Astrocyte (in vitro differentiated cells and primary cell): ENCODE measurements around the gene LAYN. TPM values are rescaled to one million over a fixed set of nuclear protein-coding genes. Genes with fewer than 3 reads are reported as not detected.

ENCODE experiments used
- DNase-seq: peaks from one replicate; pipeline ENCODE4 v3.0.0-alpha.2; 2010; ENCODE audit warnings: low read depth
- FAIRE-seq: peaks from 2 replicates; lab custom pipeline; 2011; peaks lifted over from hg19 to GRCh38; lab: Jason Lieb, UNC
- H2AFZ ChIP-seq: 2 replicates; pipeline ENCODE4 v1.6.0; 2012; ENCODE audit warnings: low read depth, low read length, inconsistent platforms
- H3K27ac ChIP-seq: 2 replicates; pipeline ENCODE4 v1.5.1; 2011; ENCODE audit warnings: low read depth, low read length, inconsistent platforms
- H3K27me3 ChIP-seq: 2 replicates; pipeline ENCODE4 v1.6.0; 2011; ENCODE audit warnings: low read length, inconsistent platforms; ENCODE audit not compliant: insufficient read depth
- H3K36me3 ChIP-seq: 2 replicates; pipeline ENCODE4 v1.5.1; 2011; ENCODE audit warnings: low read length, inconsistent platforms; ENCODE audit not compliant: insufficient read depth
- H3K4me1 ChIP-seq: 2 replicates; pipeline ENCODE4 v1.5.1; 2011; ENCODE audit warnings: low read length, inconsistent platforms; ENCODE audit not compliant: insufficient read depth
- H3K4me2 ChIP-seq: 2 replicates; pipeline ENCODE4 v1.6.0; 2012; ENCODE audit warnings: low read length, inconsistent platforms
- H3K4me3 ChIP-seq: 2 replicates; pipeline ENCODE4 v1.5.1; 2011; ENCODE audit warnings: low read depth, mild to moderate bottlenecking, low read length, inconsistent platforms; ENCODE audit not compliant: insufficient read depth
- H3K79me2 ChIP-seq: 2 replicates; pipeline ENCODE4 v1.6.0; 2012; ENCODE audit warnings: mild to moderate bottlenecking, low read length, inconsistent platforms; ENCODE audit not compliant: insufficient read depth
- H3K9ac ChIP-seq: 2 replicates; pipeline ENCODE4 v1.6.0; 2012; ENCODE audit warnings: mild to moderate bottlenecking, low read length, inconsistent platforms
- H3K9me3 ChIP-seq: 2 replicates; pipeline ENCODE4 v1.5.1; 2012; ENCODE audit warnings: low read depth, mild to moderate bottlenecking, low read length, inconsistent platforms; ENCODE audit not compliant: insufficient read depth
- H4K20me1 ChIP-seq: 2 replicates; pipeline ENCODE4 v1.6.0; 2012; ENCODE audit warnings: low read length, inconsistent platforms; ENCODE audit not compliant: insufficient read depth
- H3K27ac Mint-ChIP-seq: one replicate; pipeline ENCODE4 v1.8.0; 2021; ENCODE audit warnings: mild to moderate bottlenecking, mixed read lengths; ENCODE audit not compliant: unreplicated experiment
- H3K27me3 Mint-ChIP-seq: one replicate; pipeline ENCODE4 v1.8.0; 2021; ENCODE audit warnings: low read depth, mixed read lengths; ENCODE audit not compliant: unreplicated experiment
- H3K36me3 Mint-ChIP-seq: one replicate; pipeline ENCODE4 v1.8.0; 2021; ENCODE audit warnings: low read depth, mixed read lengths; ENCODE audit not compliant: unreplicated experiment
- H3K4me1 Mint-ChIP-seq: one replicate; pipeline ENCODE4 v1.8.0; 2021; ENCODE audit warnings: low read depth, mixed read lengths; ENCODE audit not compliant: unreplicated experiment
- H3K4me3 Mint-ChIP-seq: one replicate; pipeline ENCODE4 v1.8.0; 2021; ENCODE audit warnings: mild to moderate bottlenecking, moderate library complexity, mixed read lengths; ENCODE audit not compliant: unreplicated experiment
- H3K9me3 Mint-ChIP-seq: one replicate; pipeline ENCODE4 v1.8.0; 2021; ENCODE audit warnings: mild to moderate bottlenecking, mixed read lengths; ENCODE audit not compliant: unreplicated experiment
- CTCF ChIP-seq: IDR thresholded peaks from 2 replicates; pipeline ENCODE4 v1.5.1; 2011; ENCODE audit warnings: low read depth, mild to moderate bottlenecking, inconsistent platforms, low read length, moderate library complexity; ENCODE audit not compliant: insufficient read depth
- EZH2 ChIP-seq: IDR thresholded peaks from 2 replicates; pipeline ENCODE4 v1.6.1; 2012; ENCODE audit warnings: mild to moderate bottlenecking, low read length, inconsistent platforms; ENCODE audit not compliant: insufficient read depth
- total RNA-seq: library from RNA; stranded (reverse); gene quantifications from 2 replicates; pipeline ENCODE4 v1.2.1, GENCODE V29; 2021

The LAYN gene
- total RNA-seq, 1 donor from 2014 or later, result 54.5 TPM

GRCh38 chr11:111572581-111572980 lies 32.1 kb downstream of the LAYN start:
- H3K9me3 ChIP-seq, result no peaks in the 10 kb centered on the region
- no peaks in the 10 kb centered on the region for H3K27me3 ChIP-seq
- no peak overlapping the region for H3K4me3 ChIP-seq
- H3K27ac ChIP-seq, result no peak overlapping the region
- peaks cover 10% of the 10 kb centered on the region for H3K4me1 ChIP-seq
- no peaks in the 10 kb centered on the region for H3K9me3 Mint-ChIP-seq
- FAIRE-seq (no peak), DNase-seq (no peak)
- H2AFZ ChIP-seq, result no peak overlapping the region
- H3K36me3 ChIP-seq, result no peaks in the 10 kb centered on the region
- no peak overlapping the region for H3K27ac Mint-ChIP-seq
- H3K4me2 ChIP-seq, result no peak overlapping the region
- H3K27me3 Mint-ChIP-seq, result peaks cover 2% of the 10 kb centered on the region
- no peaks in the 10 kb centered on the region for H3K79me2 ChIP-seq
- H4K20me1 ChIP-seq, result no peaks in the 10 kb centered on the region
- H3K4me3 Mint-ChIP-seq, result no peak overlapping the region
- no peaks in the 10 kb centered on the region for H3K36me3 Mint-ChIP-seq
- no peak for TF ChIP-seq EZH2
- TF ChIP-seq CTCF, result no peak
- no peaks in the 10 kb centered on the region for H3K4me1 Mint-ChIP-seq
- H3K9ac ChIP-seq, result no peak overlapping the region

- DNase-seq (no peak), FAIRE-seq (peak; percentile 5)
- no peaks in the 10 kb centered on the region for H3K36me3 ChIP-seq
- H3K27ac Mint-ChIP-seq, result no peak overlapping the region
- H3K79me2 ChIP-seq, result no peaks in the 10 kb centered on the region
- no peaks in the 10 kb centered on the region for H3K36me3 Mint-ChIP-seq
- H3K27me3 ChIP-seq, result no peaks in the 10 kb centered on the region
- TF ChIP-seq EZH2 (no peak), CTCF (no peak)
- H3K4me2 ChIP-seq, result no peak overlapping the region
- H3K4me1 Mint-ChIP-seq, result no peaks in the 10 kb centered on the region
- no peak overlapping the region for H3K4me3 Mint-ChIP-seq
- no peaks in the 10 kb centered on the region for H4K20me1 ChIP-seq
- H3K4me3 ChIP-seq, result no peak overlapping the region
- H3K4me1 ChIP-seq, result peaks cover 10% of the 10 kb centered on the region
- no peak overlapping the region for H2AFZ ChIP-seq
- no peak overlapping the region for H3K9ac ChIP-seq
- H3K9me3 ChIP-seq, result no peaks in the 10 kb centered on the region
- H3K27me3 Mint-ChIP-seq, result peaks cover 2% of the 10 kb centered on the region
- H3K9me3 Mint-ChIP-seq, result no peaks in the 10 kb centered on the region
- H3K27ac ChIP-seq, result no peak overlapping the region
These were observed 33.3 kb downstream of the LAYN start for GRCh38 chr11:111573821-111574249.

GRCh38 chr11:111574373-111575225 lies 34.1 kb downstream of the LAYN start:
- no peak overlapping the region for H2AFZ ChIP-seq
- H3K4me2 ChIP-seq, result no peak overlapping the region
- H3K4me1 Mint-ChIP-seq, result no peaks in the 10 kb centered on the region
- TF ChIP-seq EZH2, result no peak
- no peak for TF ChIP-seq CTCF
- H3K4me3 Mint-ChIP-seq, result no peak overlapping the region
- no peaks in the 10 kb centered on the region for H3K9me3 Mint-ChIP-seq
- H3K27me3 Mint-ChIP-seq, result peaks cover 2% of the 10 kb centered on the region
- H3K9me3 ChIP-seq, result no peaks in the 10 kb centered on the region
- H3K27me3 ChIP-seq, result no peaks in the 10 kb centered on the region
- DNase-seq (no peak), FAIRE-seq (no peak)
- peaks cover 10% of the 10 kb centered on the region for H3K4me1 ChIP-seq
- H3K27ac Mint-ChIP-seq, result no peak overlapping the region
- H3K36me3 ChIP-seq, result no peaks in the 10 kb centered on the region
- H3K79me2 ChIP-seq, result no peaks in the 10 kb centered on the region
- H3K4me3 ChIP-seq, result no peak overlapping the region
- H3K36me3 Mint-ChIP-seq, result no peaks in the 10 kb centered on the region
- H4K20me1 ChIP-seq, result no peaks in the 10 kb centered on the region
- no peak overlapping the region for H3K27ac ChIP-seq
- no peak overlapping the region for H3K9ac ChIP-seq
